Activated CD4-positive, alpha-beta T cell treated with anti-CD3 and anti-CD28 coated beads for 24 hours (primary cell): ENCODE measurements around the gene RUBCNL.

Experiments
- DNase-seq, 2 donors: peaks; one replicate each; pipeline ENCODE4 v3.0.0-alpha.2; 2020; ENCODE audit warnings: low read depth in 2 of 2

Gene RUBCNL

DNA sequence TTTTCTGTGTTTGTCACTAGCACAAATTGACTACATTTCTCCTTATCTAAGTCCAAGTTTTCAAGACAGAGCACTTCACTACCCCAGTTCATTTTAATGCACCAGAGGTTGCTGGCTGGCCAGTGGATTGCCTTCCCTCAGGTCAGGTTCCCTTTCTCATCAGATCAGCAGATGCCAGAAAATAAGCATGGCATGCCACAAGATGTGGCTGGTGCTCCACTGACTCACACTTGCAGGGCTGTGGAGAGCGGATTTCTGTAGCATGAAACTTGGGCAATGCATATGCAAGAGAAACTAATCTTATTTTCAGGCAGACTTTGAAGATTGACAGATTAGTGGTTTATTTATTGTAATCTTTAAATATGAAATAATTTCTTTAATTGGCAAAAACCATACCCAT is 79.5 kb downstream of the RUBCNL start:
- no peak for DNase-seq

DNA sequence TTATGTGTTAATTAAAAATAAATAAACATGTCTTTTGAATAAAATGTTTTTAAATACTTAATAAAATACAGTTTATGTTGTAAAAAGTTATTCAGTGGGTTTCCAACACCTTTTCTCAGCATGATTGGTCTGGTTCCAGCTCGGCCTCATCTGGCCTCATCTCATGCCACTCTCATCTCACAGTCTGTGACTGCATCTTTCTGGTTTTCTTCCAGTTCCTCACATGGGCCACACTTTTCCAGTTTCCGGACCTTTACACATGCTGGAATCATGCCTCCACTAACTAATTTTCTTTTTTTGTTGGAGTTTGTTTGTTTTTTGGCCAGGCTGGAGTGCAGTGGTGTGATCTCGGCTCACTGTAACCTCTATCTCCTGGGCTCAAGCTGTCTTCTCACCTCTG is 82.5 kb downstream of the RUBCNL start:
- DNase-seq, result no peak

GRCh38 chr13:46303742-46304385 is 83.2 kb downstream of the RUBCNL start:
- no peak for DNase-seq

DNA sequence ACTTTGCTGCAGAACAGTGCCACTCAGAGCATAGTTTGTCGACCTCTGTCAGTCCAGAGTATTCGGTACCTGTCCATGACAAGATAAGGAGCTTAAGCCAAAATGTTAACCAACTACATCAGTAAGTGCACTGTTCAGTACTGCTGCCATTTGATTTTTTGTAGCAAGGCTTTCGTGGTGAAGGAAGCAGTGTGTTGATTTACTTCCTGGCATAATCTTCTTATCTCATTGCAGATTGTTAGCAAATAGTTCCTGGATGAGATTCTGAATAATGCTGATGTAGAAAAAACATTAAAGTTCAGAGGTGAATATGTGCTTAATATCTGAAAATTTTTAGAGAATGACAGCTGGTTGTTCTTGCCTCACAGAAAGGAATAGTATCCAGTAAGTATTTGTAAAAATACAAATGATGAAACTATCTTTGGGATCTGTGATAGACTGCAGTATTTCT is 89.7 kb downstream of the RUBCNL start:
- no peak for DNase-seq

GRCh38 chr13:46296921-46297320 is 90.1 kb downstream of the RUBCNL start:
- no peak for DNase-seq

DNA sequence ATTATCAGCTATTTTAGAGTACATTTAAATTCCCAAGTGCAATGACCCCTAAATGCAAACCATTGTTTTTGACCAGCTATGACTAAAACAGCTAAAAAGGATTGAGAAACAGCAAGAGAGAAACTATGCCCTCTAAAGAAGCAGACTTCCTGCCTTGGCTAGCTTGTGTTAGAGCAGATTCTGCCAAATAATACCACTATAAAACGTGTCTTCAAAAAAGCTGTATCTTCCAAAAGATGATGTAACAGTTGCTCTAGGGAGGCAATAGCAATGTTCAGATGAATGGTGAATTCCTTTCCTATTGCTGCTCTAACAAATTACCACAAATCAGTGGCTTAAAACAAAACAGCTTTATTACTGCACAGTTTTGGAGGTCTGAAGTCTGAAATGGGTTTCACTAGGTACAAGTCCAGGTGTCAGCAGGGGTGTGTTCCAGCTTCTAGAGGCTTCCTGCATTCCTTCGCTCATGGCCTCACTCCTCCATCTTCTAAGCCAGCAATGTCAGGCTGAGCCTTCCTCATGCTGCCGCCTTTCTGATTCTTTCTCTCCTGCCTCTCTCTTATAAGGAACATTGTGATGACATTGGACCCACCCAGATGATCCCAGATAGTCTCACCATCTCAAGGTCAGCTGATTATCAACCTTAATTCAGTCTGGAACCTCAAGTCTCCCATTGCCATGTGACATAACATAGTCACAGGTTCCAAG is 90.8 kb downstream of the RUBCNL start:
- DNase-seq, result no peak

DNA sequence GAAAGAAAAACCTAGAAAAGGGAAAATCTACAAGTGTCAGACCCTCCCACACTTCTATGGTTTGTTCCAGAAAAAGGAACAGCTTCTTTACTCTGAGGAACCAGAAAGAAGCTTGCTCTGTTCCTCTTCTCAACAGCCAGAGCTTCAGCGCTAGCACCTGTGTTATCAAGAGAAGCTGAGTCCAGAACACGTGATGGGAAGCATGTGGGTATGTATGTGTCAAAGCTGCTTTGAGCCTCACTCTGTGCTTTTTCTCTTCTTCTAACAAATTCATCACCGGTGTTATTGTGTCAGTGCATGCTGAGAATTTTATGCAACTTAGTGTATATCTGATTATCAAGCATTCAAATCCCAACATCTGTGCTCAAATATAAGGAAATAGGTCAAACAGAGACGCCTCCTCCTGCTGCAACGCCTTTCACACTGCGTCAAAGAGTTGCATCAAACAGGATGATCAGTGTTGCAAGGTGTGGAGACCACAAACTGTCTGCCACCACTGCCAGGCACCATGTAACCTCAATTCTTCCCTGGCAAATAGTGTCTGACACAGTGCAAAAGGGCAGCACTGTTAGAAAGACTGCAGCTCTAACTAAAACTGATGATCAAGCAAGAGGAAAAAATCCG is 91.4 kb downstream of the RUBCNL start:
- no peak for DNase-seq

GRCh38 chr13:46293436-46293835 is 93.6 kb downstream of the RUBCNL start:
- no peak for DNase-seq
